Activated naive CD8-positive, alpha-beta T cell (primary cell): Measurements from ENCODE around the gene ADGRL3.

ENCODE experiments used
- H3K27ac Mint-ChIP-seq: one replicate; pipeline ENCODE4 v1.8.0; 2021; ENCODE audit warnings: mixed read lengths
- H3K27me3 Mint-ChIP-seq: one replicate; pipeline ENCODE4 v1.8.0; 2021; ENCODE audit warnings: mixed read lengths
- H3K36me3 Mint-ChIP-seq: one replicate; pipeline ENCODE4 v1.8.0; 2021; ENCODE audit warnings: mixed read lengths
- H3K4me1 Mint-ChIP-seq: one replicate; pipeline ENCODE4 v1.8.0; 2021; ENCODE audit warnings: low read depth, mixed read lengths
- H3K4me3 Mint-ChIP-seq: one replicate; pipeline ENCODE4 v1.8.0; 2021; ENCODE audit warnings: mild to moderate bottlenecking, mixed read lengths
- H3K9me3 Mint-ChIP-seq: one replicate; pipeline ENCODE4 v1.8.0; 2021; ENCODE audit warnings: low read depth, mixed read lengths

ADGRL3 gene

GRCh38 chr4:61427099-61427817 lies 227.1 kb downstream of the ADGRL3 start:
- H3K27ac Mint-ChIP-seq = no peak overlapping the region
- no peaks in the 10 kb centered on the region for H3K36me3 Mint-ChIP-seq
- no peaks in the 10 kb centered on the region for H3K27me3 Mint-ChIP-seq
- peaks cover 12% of the 10 kb centered on the region for H3K9me3 Mint-ChIP-seq
- no peaks in the 10 kb centered on the region for H3K4me1 Mint-ChIP-seq
- no peak overlapping the region for H3K4me3 Mint-ChIP-seq

GRCh38 chr4:61427818-61428495 lies 227.8 kb downstream of the ADGRL3 start:
- H3K27me3 Mint-ChIP-seq = no peaks in the 10 kb centered on the region
- H3K4me3 Mint-ChIP-seq = no peak overlapping the region
- H3K9me3 Mint-ChIP-seq = peaks cover 12% of the 10 kb centered on the region
- no peaks in the 10 kb centered on the region for H3K4me1 Mint-ChIP-seq
- no peak overlapping the region for H3K27ac Mint-ChIP-seq
- H3K36me3 Mint-ChIP-seq = no peaks in the 10 kb centered on the region

GRCh38 chr4:61428950-61429349 lies 228.8 kb downstream of the ADGRL3 start:
- no peaks in the 10 kb centered on the region for H3K4me1 Mint-ChIP-seq
- H3K4me3 Mint-ChIP-seq = no peak overlapping the region
- H3K36me3 Mint-ChIP-seq = no peaks in the 10 kb centered on the region
- H3K27me3 Mint-ChIP-seq = no peaks in the 10 kb centered on the region
- H3K27ac Mint-ChIP-seq = no peak overlapping the region
- peaks cover 9% of the 10 kb centered on the region for H3K9me3 Mint-ChIP-seq

- H3K27me3 Mint-ChIP-seq = no peaks in the 10 kb centered on the region
- H3K36me3 Mint-ChIP-seq = no peaks in the 10 kb centered on the region
- H3K27ac Mint-ChIP-seq = no peak overlapping the region
- peaks cover 12% of the 10 kb centered on the region for H3K9me3 Mint-ChIP-seq
- H3K4me3 Mint-ChIP-seq = no peak overlapping the region
- H3K4me1 Mint-ChIP-seq = no peaks in the 10 kb centered on the region
These were observed 231.0 kb downstream of the ADGRL3 start for GRCh38 chr4:61431131-61431530.

- no peaks in the 10 kb centered on the region for H3K4me1 Mint-ChIP-seq
- H3K36me3 Mint-ChIP-seq = no peaks in the 10 kb centered on the region
- no peak overlapping the region for H3K27ac Mint-ChIP-seq
- H3K27me3 Mint-ChIP-seq = no peaks in the 10 kb centered on the region
- H3K4me3 Mint-ChIP-seq = no peak overlapping the region
- peaks cover 6% of the 10 kb centered on the region for H3K9me3 Mint-ChIP-seq
These were observed 237.8 kb downstream of the ADGRL3 start for GRCh38 chr4:61437923-61438322.

- Mint-ChIP-seq H3K27me3 (no peaks in the 10 kb centered on the region), H3K9me3 (no peaks in the 10 kb centered on the region), H3K4me1 (no peaks in the 10 kb centered on the region), H3K36me3 (no peaks in the 10 kb centered on the region), H3K4me3 (no peak overlapping the region), H3K27ac (no peak overlapping the region)
These were observed 240.2 kb downstream of the ADGRL3 start for GRCh38 chr4:61440321-61440720.

- Mint-ChIP-seq H3K9me3 (peaks cover 4% of the 10 kb centered on the region), H3K27me3 (no peaks in the 10 kb centered on the region), H3K36me3 (no peaks in the 10 kb centered on the region), H3K4me3 (no peak overlapping the region), H3K27ac (no peak overlapping the region), H3K4me1 (no peaks in the 10 kb centered on the region)
These were observed 242.8 kb downstream of the ADGRL3 start for GRCh38 chr4:61442936-61443335.

GRCh38 chr4:61443813-61444510 lies 243.8 kb downstream of the ADGRL3 start:
- Mint-ChIP-seq H3K4me3 (no peak overlapping the region), H3K4me1 (no peaks in the 10 kb centered on the region), H3K9me3 (peaks cover 6% of the 10 kb centered on the region), H3K27ac (no peak overlapping the region), H3K27me3 (no peaks in the 10 kb centered on the region), H3K36me3 (no peaks in the 10 kb centered on the region)

GRCh38 chr4:61445374-61446063 lies 245.4 kb downstream of the ADGRL3 start:
- peaks cover 6% of the 10 kb centered on the region for H3K9me3 Mint-ChIP-seq
- H3K27ac Mint-ChIP-seq = no peak overlapping the region
- no peak overlapping the region for H3K4me3 Mint-ChIP-seq
- no peaks in the 10 kb centered on the region for H3K36me3 Mint-ChIP-seq
- H3K4me1 Mint-ChIP-seq = no peaks in the 10 kb centered on the region
- H3K27me3 Mint-ChIP-seq = no peaks in the 10 kb centered on the region

- H3K4me3 Mint-ChIP-seq = no peak overlapping the region
- no peaks in the 10 kb centered on the region for H3K4me1 Mint-ChIP-seq
- H3K27me3 Mint-ChIP-seq = no peaks in the 10 kb centered on the region
- H3K9me3 Mint-ChIP-seq = peaks cover 6% of the 10 kb centered on the region
- no peak overlapping the region for H3K27ac Mint-ChIP-seq
- no peaks in the 10 kb centered on the region for H3K36me3 Mint-ChIP-seq
These were observed 246.8 kb downstream of the ADGRL3 start for GRCh38 chr4:61446941-61447340.

- Mint-ChIP-seq H3K4me3 (no peak overlapping the region), H3K4me1 (no peaks in the 10 kb centered on the region), H3K36me3 (no peaks in the 10 kb centered on the region), H3K27ac (no peak overlapping the region), H3K27me3 (no peaks in the 10 kb centered on the region), H3K9me3 (peaks cover 6% of the 10 kb centered on the region)
These were observed 247.8 kb downstream of the ADGRL3 start for GRCh38 chr4:61447918-61448317.

GRCh38 chr4:61451935-61452334 lies 251.8 kb downstream of the ADGRL3 start:
- Mint-ChIP-seq H3K27ac (no peak overlapping the region), H3K4me1 (no peaks in the 10 kb centered on the region), H3K9me3 (peaks cover 6% of the 10 kb centered on the region), H3K36me3 (no peaks in the 10 kb centered on the region), H3K27me3 (no peaks in the 10 kb centered on the region), H3K4me3 (no peak overlapping the region)

GRCh38 chr4:61461956-61462355 lies 261.8 kb downstream of the ADGRL3 start:
- H3K4me1 Mint-ChIP-seq = no peaks in the 10 kb centered on the region
- H3K4me3 Mint-ChIP-seq = no peak overlapping the region

GRCh38 chr4:61462451-61463326 lies 262.6 kb downstream of the ADGRL3 start:
- H3K4me1 Mint-ChIP-seq = no peaks in the 10 kb centered on the region

More at GRCh38 chr4:61461956-61462355, 261.8 kb downstream of the ADGRL3 start:
- Mint-ChIP-seq H3K36me3 (no peaks in the 10 kb centered on the region), H3K9me3 (peaks cover 16% of the 10 kb centered on the region), H3K27me3 (no peaks in the 10 kb centered on the region), H3K27ac (no peak overlapping the region)

More at GRCh38 chr4:61462451-61463326, 262.6 kb downstream of the ADGRL3 start:
- Mint-ChIP-seq H3K27ac (no peak overlapping the region), H3K36me3 (no peaks in the 10 kb centered on the region), H3K4me3 (no peak overlapping the region), H3K27me3 (no peaks in the 10 kb centered on the region), H3K9me3 (peaks cover 12% of the 10 kb centered on the region)
